NCI-H2171 (cell line): ENCODE results near the gene ADGRV1.

Experiments used
- DNase-seq: peaks from one replicate; lab custom pipeline; 2025; lab: John Stamatoyannopoulos, UW

ADGRV1 gene

DNA sequence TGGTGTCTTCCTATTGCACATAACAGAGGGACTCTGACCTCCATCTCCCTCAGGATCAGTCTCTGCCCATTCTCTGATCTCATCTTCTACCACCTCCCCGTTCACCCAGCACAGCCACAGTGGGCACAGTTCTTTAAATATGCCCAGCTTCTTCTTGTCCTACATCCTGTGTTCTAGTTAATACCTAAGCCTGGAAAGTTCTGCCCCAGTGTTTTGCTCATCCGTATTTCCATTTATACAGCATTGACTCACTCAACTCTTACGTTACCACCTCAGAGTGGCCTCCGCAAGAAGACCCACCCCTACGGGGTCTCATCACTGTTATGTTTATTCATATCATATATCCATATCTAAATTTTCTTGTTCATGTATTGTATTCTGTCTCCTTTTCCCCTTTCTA is 315.5 kb downstream of the ADGRV1 start:
- no peak for DNase-seq

GRCh38 chr5:90875456-90875855 is 316.9 kb downstream of the ADGRV1 start:
- DNase-seq: no peak

GRCh38 chr5:90876366-90876765 is 317.8 kb downstream of the ADGRV1 start:
- DNase-seq: no peak

DNA sequence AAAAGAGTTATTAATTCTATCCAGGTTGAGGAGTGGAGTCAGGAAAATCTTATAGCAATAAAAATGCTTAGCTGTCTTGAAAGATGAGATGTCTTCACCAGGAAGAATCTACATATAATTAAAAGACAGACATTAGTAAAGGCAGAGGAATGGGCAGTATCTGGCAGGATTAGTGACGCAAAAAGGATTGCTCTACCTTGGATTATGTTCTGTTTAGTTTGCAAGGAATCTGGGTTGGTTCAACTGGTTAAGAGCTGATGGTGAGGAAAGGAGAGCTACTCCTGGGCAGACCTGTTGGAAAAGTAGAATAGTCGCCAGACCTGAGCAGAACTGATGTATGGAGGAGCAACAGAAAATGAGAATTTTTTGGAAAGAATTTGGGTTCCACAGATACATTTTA is 318.5 kb downstream of the ADGRV1 start:
- no peak for DNase-seq

GRCh38 chr5:90878081-90878480 is 319.5 kb downstream of the ADGRV1 start:
- no peak for DNase-seq

DNA sequence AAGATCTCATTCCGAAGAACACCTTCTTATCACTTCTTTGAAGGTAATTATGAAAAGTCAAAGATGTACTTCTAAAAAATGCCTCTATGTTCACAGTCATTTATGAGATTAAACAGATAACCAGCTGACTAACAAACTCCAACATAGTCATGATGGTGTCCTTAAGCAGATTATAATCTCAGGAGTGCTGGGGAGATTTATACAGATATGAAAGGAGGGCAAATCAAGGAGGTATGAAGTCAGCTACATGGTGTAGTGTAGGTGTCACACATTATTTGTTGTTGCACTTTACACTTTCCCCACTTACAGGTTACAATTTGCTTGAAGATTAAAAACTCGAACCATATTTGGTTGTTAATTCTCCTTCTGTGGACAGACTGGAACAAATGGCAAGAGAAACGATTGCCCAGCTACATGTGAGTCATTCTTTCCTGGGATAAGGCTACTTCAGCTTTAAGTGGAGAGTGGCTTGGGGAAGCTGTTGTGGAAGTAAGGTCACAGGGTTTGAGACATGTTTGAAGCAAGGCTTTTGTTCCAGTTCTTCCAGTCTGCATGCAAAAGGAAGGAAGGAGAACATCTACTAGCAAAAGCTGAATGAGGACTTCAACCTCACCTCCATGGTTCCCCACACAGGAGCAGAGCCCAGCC is 320.1 kb downstream of the ADGRV1 start:
- no peak for DNase-seq

GRCh38 chr5:90881626-90882150 is 323.1 kb downstream of the ADGRV1 start:
- DNase-seq: no peak

DNA sequence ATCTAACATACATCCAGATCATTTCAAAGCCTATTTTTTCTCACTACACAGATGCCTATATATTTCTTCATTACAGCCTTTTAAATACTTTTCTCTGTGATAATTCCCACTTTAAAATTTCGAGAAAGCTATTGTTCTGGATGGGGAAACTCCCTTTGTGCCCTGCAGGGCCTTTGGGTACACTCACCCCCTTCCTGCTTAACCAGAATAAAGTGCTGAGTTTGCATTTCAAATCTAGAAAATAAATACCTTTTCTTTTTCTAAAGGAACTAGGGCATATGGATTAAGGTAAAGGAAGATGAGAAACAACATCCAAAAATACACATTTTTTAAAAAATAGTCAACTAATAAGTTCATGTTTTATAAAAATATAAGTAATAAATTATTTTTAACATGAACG is 323.9 kb downstream of the ADGRV1 start:
- DNase-seq: no peak

DNA sequence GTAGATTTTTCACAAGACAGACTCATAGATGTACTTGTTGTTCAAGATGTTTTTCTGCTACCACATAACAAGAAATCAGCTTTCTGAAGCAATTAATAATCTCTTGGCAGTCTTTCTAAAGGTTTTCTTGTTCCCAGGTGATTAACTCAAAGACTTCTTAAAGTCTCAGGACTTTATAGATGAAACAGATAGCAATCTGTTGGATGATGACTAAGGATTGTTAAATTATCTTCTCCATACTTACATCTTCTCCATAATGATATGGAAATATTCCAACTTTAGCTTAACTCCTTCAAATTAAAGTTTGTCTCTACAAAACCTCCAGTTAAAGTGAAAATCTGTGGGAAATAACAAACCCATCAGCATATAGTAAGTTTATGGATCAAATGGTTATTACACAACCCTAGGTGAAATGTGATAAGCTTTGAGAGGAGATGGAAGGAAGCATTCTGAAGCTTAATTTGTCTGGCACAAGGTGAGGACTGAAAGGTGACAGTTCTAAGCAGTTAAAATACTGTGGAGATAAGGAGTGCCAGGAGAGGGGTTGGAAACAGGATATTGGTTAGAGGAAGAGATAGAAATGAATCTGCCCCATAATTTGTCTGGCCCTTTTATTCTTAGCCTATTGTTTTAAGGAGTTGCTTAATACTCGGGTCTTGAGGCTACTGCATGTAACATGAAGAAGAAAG is 326.7 kb downstream of the ADGRV1 start:
- DNase-seq: no peak

GRCh38 chr5:90886381-90886780 is 327.8 kb downstream of the ADGRV1 start:
- no peak for DNase-seq

DNA sequence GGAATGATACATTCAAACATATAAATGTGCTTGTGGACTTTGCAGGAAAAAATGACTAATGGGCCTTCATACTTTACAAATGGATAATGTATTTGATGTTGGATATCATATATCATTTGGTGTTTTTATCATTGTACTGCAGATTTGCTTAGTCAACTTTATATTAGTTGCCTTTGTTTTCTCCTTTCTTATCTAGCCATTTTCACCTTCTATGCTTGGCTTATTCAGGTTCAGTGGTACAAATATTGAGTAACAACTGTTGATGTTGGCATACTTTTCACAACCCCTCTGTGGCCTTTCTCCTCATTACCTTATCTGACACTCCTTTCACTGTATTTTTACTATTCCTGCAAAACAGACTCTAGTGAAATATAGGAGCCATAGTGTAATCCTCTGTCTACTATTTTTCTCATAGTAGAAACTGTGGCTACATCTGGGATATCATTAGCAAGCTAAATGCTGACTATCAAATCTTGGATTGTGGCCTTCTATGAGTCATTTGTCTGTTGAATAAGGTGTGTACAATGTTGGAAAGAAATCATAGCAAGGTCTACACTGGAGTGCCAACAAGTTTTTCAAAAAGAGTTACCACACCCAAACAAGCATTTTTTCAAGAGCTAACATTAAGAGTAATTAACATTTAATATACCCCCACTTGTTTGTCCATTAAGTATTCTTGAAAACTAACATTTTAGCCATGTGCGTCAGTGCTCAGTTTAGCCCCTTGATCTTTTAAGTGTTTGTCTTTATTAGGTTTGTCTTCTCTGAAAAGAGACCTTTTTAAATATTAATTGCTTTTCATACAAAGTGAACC is 330.1 kb downstream of the ADGRV1 start:
- no peak for DNase-seq

- DNase-seq: no peak
These were observed 330.7 kb downstream of the ADGRV1 start for GRCh38 chr5:90889325-90889600.

GRCh38 chr5:90890180-90890579 is 331.6 kb downstream of the ADGRV1 start:
- DNase-seq: no peak

- DNase-seq: no peak
These were observed 336.3 kb downstream of the ADGRV1 start for GRCh38 chr5:90894866-90895420.

DNA sequence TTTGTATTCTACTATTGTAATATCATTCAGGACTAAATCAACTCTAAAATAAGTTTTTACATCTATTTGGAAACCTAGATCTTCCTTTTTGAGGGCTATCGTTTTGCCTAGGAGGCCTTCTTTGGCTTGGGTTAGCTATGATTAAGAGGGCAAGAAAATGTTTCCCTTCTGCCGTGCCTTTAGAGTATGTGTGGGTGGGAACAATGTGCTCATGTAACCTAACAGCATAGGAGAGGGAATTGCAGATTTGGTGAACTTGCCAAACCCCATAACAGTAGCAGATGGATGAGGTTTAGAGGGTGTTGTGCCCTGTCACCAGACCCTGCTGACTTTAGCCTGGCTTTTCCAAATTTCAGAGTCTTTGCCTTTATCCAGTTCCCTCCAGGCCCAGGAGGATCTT is 339.0 kb downstream of the ADGRV1 start:
- no peak for DNase-seq

- DNase-seq: no peak
These were observed 339.9 kb downstream of the ADGRV1 start for GRCh38 chr5:90898326-90899013.

- DNase-seq: no peak
These were observed 340.5 kb downstream of the ADGRV1 start for GRCh38 chr5:90899014-90899604.

DNA sequence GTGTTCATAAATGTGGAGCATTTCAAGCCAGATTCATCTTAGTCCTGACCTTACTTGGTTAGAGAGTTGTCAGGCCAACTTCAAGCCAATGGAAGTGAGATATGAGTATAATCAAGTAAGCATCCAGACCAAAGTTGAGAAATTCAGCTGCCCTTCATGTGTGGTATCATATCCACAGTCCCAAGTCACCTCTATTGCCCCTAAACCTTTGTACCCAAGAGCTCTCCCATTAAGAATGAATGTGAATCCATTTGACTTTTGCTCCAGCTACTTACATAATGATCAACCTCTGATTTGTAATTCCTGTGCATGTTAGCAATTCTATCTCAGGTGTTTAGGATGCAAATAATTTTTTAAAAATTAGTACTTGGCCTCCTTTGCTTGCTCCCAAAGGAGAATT is 342.7 kb downstream of the ADGRV1 start:
- no peak for DNase-seq

- DNase-seq: no peak
These were observed 343.6 kb downstream of the ADGRV1 start for GRCh38 chr5:90902170-90902569.

- no peak for DNase-seq
These were observed 344.2 kb downstream of the ADGRV1 start for GRCh38 chr5:90902651-90903386.

DNA sequence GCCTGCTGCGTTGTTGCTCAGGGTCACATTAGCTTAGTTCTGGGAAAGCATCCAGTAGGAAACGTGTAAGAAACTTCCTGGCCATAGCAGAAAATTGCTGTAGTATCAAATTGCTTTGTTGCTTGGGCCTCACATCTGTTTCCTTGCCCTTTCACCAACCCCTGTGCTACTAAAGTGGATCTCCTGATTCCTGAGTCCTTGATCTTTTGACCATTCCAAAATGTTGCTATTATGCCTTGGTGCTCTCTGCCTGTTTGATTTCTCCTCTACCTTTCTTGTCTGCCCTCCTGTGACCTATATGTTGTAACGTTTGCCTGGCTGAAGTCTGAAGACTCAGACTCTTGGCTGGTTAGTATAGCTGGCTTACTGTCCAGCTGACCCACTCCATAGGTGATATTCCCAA is 350.5 kb downstream of the ADGRV1 start:
- no peak for DNase-seq
